Activated naive CD4-positive, alpha-beta T cell treated with Interleukin-2 at 50 U/mL for 16 hours (primary cell): ENCODE measurements around the gene WASF2.
A peak's percentile ranks its signal among the peaks of the same experiment; 100 is the strongest.

Source experiments
- DNase-seq: peaks from one replicate; pipeline ENCODE4 v3.0.0-alpha.2; 2020

WASF2 gene

DNA sequence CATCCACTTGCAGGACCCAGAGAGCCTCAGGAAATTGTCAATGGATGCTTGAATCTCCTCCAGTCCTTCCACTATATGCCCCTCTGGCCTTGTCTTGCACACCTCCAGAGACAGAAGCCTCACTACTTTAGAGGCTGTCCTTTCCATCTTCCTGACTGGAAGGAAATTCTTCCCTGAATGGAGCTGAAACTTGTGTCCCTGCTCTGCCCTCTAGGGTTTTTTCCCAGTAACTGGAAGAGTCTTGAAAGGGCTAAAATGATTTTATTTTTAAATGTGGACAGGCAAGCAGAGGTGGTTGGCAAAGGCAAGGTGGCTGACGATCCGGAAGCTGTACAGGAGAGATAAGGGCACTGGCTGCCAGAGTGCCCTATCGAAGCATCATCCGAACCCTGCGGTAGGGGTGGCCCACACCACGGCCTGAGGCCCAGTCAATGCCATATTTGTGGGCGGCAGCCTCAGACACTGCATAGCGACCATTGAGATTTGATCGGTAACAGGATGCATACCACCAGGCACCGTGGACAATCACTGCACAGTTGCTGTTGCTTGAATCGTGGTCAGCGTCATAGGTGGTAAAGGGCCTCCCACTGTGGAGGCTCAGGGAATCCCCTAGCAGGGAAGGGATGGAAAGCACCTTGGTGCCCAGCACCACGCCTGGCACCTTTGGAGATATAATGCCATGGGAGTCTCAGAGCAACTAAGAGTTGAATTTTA, 120.9 kb downstream of the WASF2 start:
- DNase-seq, result no peak

- DNase-seq, result no peak
Observed at GRCh38 chr1:27367160-27367650, 122.8 kb downstream of the WASF2 start.

DNA sequence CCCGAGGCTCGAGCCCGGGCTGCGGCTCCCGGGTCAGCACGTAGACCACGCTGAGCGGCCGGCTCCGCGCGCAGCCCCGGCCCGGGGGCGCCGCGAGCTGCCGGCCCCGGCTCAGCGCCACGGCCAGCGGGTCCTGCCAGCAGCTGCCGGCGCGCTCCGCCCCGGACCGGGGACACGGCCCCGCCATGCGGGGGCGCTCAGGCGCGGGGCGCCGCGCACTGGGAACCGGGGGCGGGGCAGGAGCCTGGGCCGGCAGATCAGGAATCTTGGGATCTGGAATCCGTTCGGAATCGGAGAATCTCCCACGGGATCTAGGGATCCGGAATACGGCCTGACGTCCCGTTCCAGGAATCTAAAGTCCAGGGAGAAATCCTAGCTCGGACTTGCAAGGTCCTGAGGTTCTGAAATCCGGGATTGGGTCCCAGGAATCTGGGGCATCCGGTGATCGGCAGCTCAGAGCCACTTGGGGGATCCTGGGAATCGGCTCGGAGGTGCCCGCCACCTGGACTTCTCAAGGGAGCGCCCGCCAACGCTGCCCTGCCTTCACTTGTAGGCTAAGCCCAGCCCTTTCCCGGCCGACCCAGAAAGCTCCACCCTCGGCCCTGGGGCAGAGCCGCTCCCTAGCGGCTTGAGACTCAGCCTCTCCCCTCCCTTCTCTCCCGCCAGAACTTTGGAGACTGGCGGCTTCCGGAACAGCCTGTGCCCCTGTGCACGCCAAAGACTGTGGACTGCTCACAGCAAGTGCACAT, 123.4 kb downstream of the WASF2 start, which contains the start of gene MAP3K6:
Gene MAP3K6, minus strand, starts transcription at position 551 of the 749 bp plus-strand sequence. Its CDS starts 364 bp downstream, at position 187.
- DNase-seq, result peak; percentile 43

GRCh38 chr1:27366113-27366410, 123.9 kb downstream of the WASF2 start:
- peak; percentile 80 for DNase-seq

DNA sequence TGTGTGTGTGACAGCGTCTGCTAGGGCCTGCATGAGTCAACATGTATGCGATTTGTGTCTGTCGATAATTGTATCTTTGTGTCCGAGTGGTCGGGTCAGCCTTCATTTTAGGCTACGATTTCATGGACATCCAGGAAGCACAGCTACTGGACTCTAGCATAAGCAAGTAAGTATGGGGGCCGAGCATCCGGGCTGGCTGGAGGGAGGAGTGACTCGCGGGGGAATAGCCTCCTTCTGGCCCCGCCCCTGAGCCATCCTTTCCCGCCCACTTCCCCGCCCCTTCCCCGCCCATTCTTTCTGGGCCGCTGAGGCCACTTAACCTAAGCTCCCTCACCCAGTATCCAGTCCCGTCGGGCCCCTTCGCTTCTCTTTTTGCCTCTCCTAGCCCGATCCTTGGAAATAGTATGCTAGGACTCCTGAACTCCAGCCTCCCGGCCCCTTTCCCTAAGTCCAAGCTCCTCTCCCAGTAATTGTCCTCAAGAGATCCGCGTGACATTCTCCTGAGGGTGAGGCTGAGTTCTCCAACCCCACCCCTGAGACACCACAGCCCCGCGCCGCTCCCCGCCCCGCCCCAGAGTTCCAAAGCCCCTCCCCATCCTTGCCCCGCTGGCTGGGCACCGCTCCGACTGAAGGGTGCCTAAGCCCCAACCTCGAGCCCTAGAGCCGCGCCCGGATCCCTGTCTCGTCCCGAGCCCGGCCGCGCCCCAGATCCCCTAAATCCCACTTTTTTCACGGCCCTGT, 124.4 kb downstream of the WASF2 start:
- peak; percentile 76 for DNase-seq

- DNase-seq, result no peak
Observed at GRCh38 chr1:27364696-27365371, 125.1 kb downstream of the WASF2 start.

- no peak for DNase-seq
Observed at GRCh38 chr1:27363766-27364695, 125.9 kb downstream of the WASF2 start.

DNA sequence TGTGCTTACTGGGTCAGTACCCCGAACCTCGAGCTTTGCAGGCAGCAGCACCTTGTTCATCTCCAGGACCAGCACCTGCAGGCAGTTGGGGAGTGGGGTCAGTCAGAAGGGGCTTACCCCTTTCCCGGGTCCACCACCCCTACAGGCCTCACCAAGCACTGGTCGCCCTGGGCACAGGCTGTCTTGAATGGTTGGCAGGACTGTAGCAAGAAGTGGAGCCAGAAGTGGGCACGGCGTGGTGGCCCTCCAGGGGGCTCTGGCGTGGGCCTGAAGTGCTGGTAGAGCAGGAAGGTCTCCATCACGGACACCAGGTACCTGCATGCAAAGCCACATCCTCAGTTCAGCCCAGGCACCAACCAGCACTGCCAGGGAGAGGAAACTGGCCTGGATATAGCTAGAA, 128.4 kb downstream of the WASF2 start:
- no peak for DNase-seq

- no peak for DNase-seq
Observed at GRCh38 chr1:27361044-27361402, 128.9 kb downstream of the WASF2 start.

- peak; percentile 50 for DNase-seq
Observed at GRCh38 chr1:27360159-27361043, 129.6 kb downstream of the WASF2 start.

DNA sequence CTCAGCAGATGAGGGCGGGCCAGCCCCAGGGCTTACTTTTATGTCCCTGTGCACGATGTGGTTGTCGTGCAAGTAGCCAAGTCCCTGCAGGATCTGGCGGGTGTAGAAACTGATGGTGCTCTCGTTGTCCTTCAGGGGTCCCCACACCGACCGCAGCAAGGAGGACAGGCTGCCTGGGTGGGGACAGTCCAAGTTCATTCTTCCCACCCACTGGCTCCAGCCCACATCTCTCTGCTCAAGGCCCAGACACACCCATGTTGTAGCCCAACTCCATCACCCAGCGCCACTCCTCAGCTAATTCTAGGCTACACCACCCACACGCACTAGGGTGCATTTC, 130.2 kb downstream of the WASF2 start:
- no peak for DNase-seq

DNA sequence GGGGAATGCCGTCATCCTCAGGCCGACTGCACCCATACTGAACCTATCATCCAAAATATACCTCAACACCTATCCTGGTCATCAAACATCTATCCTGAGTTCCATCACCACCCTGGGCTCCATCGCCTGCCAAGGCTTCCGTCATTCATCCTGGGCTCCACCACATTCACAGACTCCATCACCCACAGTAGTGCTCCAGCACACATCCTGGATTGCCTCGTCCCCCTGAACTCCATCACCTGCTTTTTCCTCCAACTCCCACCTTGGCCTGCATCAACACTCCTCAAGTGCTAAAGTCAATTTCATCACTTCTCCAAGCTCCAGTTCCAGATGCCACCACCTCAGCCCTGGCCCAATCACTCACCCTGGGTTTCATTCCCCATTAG, 131.0 kb downstream of the WASF2 start:
- DNase-seq, result no peak

DNA sequence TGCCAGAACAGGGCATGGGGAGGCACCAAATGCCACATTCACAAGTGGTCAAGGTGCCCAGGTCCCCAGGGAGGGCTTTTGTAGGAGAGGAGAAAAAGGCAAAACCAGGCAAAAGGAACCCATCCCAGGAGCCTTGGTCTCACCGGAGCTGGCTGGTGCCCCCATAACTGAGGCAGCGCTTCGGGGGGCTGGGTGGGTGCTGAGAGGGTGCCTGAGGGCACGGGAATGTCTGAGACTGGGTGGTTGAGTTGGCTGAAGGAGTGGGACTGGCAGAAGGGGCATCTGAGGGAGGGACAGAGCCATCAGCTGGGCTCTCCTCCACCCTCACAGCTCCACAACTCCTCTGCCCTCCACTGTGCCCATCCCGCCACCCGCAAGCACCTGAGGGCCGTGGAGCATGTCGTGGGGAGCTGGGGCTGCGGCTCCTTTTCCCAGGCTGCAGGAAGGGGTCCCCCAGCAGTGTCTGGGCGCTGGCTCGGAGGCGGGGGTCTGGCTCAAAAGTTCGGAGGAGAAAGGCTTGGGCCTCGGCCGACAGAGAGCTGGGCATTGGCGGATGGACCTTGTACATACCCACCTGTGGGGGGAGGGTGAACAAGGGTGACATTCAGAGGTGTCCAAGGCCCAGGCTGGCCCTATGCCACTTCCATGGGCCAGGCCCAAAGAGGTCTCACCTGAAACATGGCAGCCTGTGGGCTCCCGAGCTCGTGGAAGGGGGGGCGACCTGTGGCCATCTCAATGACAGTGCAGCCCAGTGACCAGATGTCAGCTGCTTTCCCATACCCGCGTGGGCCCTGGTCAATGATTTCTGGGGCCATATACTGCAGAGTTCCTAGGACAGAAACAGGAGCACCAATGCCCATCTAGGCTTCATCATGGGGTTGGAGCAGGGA, 131.7 kb downstream of the WASF2 start:
- no peak for DNase-seq

DNA sequence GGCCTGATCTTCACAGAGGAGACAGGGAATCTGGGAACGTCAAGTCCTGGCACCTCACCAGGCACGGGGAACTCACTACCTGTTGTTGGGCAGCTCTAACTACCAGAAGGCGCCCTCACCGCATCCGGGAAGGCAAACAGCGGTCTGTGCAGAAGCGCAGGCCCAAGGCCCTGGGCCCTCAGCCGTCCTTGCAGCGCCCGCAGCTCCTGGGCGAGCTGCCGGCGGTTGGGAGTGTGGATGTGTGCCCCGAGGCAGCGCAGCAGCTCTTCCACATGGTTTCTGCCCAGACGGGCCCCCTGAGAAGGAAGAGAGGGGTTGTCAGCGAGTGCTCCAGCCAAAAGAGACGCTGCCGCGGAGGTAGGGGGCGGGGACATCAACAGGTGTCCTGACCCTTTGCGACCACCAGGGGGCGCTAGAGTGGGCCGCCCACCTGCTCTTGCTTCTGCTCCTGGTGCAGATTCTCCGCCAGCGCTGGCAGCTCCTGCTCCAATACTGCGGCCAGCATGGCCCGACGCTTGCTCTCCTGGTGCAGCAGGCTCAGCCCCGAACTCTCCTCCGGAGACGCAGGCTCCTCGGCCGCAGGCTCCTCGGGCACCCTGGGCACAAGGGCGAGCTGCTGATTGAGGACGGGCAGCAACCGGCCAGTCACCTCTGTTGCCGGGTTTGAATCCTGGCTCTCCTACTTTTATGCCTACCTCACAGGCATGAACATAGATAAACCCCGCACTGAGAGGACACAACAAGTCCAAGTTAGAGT, 132.5 kb downstream of the WASF2 start:
- peak; percentile 85 for DNase-seq

DNA sequence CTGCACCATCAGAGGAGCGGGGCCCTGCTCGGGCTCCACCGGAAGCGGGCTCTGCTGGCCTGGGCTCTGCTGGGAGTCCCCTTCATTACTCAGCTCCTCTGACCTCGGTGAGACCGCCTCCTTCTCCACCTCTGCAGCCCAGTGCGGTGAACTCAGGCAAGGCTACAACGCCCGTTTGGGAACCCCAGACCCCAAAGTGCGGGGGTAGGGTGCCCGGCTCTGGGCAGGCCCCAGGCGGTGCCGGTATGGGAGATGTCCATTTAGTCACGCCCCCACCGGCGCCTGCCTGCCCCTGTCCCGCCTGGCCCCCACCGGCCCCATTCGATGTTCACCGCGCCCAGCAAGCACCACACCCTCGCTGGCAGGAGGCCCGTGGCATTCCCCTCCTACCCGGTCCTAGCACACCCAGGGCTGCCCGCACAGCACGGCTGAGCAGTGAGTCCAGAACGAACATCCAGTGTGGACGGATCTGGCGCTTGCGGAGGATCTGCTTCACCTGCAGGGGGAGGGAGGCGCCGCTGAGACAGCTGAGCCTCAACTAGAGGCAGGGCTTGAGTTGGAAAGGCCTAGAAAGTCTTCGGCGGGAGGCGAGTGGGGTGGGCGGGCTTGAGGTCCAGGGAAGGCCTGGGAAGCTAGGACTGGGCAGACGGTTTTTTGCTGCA, 133.2 kb downstream of the WASF2 start:
- peak; percentile 51 for DNase-seq

- DNase-seq, result no peak
Observed at GRCh38 chr1:27356277-27356618, 133.7 kb downstream of the WASF2 start.

- DNase-seq, result no peak
Observed at GRCh38 chr1:27355683-27356082, 134.3 kb downstream of the WASF2 start.
